Mesendoderm (in vitro differentiated cells): ENCODE results near the gene GAB3.

ENCODE experiments used
- DNase-seq: peaks from one replicate; pipeline ENCODE4 v3.0.0; 2013
- H2AK5ac ChIP-seq: 2 replicates; pipeline ENCODE4 v1.6.1; 2013; ENCODE audit warnings: low read length, inconsistent platforms
- H2BK120ac ChIP-seq: 2 replicates; pipeline ENCODE4 v1.6.1; 2013; ENCODE audit warnings: low read depth, mild to moderate bottlenecking, low read length, moderate library complexity, mixed read lengths
- H2BK15ac ChIP-seq: replicated peaks from 2 replicates; pipeline ENCODE4 v1.6.1; 2013; ENCODE audit warnings: low read depth, mild to moderate bottlenecking, moderate library complexity
- H2BK5ac ChIP-seq: 2 replicates; pipeline ENCODE4 v1.6.1; 2013; ENCODE audit warnings: low read length, inconsistent platforms
- H3K18ac ChIP-seq: 2 replicates; pipeline ENCODE4 v1.6.1; 2013; ENCODE audit warnings: mild to moderate bottlenecking, low read length, mixed read lengths
- H3K23ac ChIP-seq: one replicate; pipeline ENCODE4 v1.6.1; 2013; ENCODE audit warnings: low read length
- H3K27ac ChIP-seq: 2 replicates; pipeline ENCODE4 v1.5.1; 2013; ENCODE audit warnings: low read depth, mild to moderate bottlenecking, inconsistent platforms, low read length, moderate library complexity
- H3K27me3 ChIP-seq: 2 replicates; pipeline ENCODE4 v1.6.1; 2013; ENCODE audit warnings: low read length, control low read depth, mild to moderate bottlenecking, inconsistent platforms; ENCODE audit not compliant: insufficient read depth, poor library complexity
- H3K36me3 ChIP-seq: 2 replicates; pipeline ENCODE4 v1.6.1; 2013; ENCODE audit warnings: low read length, inconsistent platforms; ENCODE audit not compliant: control insufficient read depth, insufficient read depth
- H3K4ac ChIP-seq: one replicate; pipeline ENCODE4 v1.6.1; 2013; ENCODE audit warnings: low read depth, mild to moderate bottlenecking, low read length, moderate library complexity
- H3K4me1 ChIP-seq: 2 replicates; pipeline ENCODE4 v1.6.1; 2013; ENCODE audit warnings: low read depth, low read length, inconsistent platforms; ENCODE audit not compliant: control insufficient read depth
- H3K4me2 ChIP-seq: 2 replicates; pipeline ENCODE4 v1.6.1; 2013; ENCODE audit warnings: low read length
- H3K4me3 ChIP-seq: 2 replicates; pipeline ENCODE4 v1.5.1; 2013; ENCODE audit warnings: mild to moderate bottlenecking, low read length
- H3K56ac ChIP-seq: one replicate; pipeline ENCODE4 v1.6.1; 2013; ENCODE audit warnings: low read length
- H3K79me1 ChIP-seq: 2 replicates; pipeline ENCODE4 v1.6.1; 2013; ENCODE audit warnings: low read length, inconsistent platforms
- H3K79me2 ChIP-seq: 2 replicates; pipeline ENCODE4 v1.6.1; 2013; ENCODE audit warnings: mild to moderate bottlenecking, low read length; ENCODE audit not compliant: control insufficient read depth, insufficient read depth
- H3K9ac ChIP-seq: 2 replicates; pipeline ENCODE4 v1.6.1; 2013; ENCODE audit warnings: low read length, inconsistent platforms
- H4K5ac ChIP-seq: one replicate; pipeline ENCODE4 v1.6.1; 2013; ENCODE audit warnings: low read length
- H4K8ac ChIP-seq: one replicate; pipeline ENCODE4 v1.6.1; 2013; ENCODE audit warnings: low read depth, mild to moderate bottlenecking, control low read depth, low read length, moderate library complexity
- WGBS: extraction: QIAGEN DNeasy Blood & Tissue Kit; methylation state at CpG from one replicate; pipeline ENCODE4 v1.1.7; 2013; ENCODE audit warnings: low lambda C conversion rate, missing lambda C conversion rate; ENCODE audit not compliant: insufficient coverage; ENCODE audit errors: extremely low coverage; 5-methylcytosine and 5-hydroxymethylcytosine counted together

Gene GAB3

DNA sequence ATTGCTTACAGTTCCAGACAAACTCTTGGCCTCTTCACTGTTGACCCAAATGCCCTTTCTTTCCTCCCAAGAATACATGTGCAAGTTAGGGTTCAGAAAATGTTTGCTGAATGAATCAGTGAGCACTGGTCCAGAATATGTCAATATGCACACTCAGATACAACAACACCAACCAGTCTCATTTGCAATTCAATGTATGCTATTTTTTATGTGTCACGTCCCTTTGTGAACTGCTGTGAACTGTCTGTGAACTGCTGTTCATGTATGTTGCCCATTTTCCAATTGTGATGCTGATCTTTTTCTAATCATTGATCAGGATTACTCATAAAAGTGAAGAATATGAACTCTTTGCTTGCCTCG, 17.8 kb downstream of the GAB3 start:
- no CpG with 5 or more reads among the region's 2 CpGs for WGBS
- Histone ChIP-seq H3K4me3 (no peak overlapping the region), H3K4ac (no peak overlapping the region), H3K4me1 (no peaks in the 10 kb centered on the region), H3K79me2 (no peaks in the 10 kb centered on the region), H2BK15ac (no peak overlapping the region), H2BK5ac (no peak overlapping the region), H4K5ac (no peak overlapping the region), H2BK120ac (no peak overlapping the region), H3K56ac (no peak overlapping the region), H3K79me1 (no peaks in the 10 kb centered on the region), H3K27me3 (no peaks in the 10 kb centered on the region), H3K9ac (no peak overlapping the region), H3K36me3 (no peaks in the 10 kb centered on the region), H3K18ac (no peak overlapping the region), H2AK5ac (no peak overlapping the region), H3K4me2 (no peak overlapping the region), H3K27ac (no peak overlapping the region), H4K8ac (no peak overlapping the region), H3K23ac (no peak overlapping the region)
- no peak for DNase-seq

DNA sequence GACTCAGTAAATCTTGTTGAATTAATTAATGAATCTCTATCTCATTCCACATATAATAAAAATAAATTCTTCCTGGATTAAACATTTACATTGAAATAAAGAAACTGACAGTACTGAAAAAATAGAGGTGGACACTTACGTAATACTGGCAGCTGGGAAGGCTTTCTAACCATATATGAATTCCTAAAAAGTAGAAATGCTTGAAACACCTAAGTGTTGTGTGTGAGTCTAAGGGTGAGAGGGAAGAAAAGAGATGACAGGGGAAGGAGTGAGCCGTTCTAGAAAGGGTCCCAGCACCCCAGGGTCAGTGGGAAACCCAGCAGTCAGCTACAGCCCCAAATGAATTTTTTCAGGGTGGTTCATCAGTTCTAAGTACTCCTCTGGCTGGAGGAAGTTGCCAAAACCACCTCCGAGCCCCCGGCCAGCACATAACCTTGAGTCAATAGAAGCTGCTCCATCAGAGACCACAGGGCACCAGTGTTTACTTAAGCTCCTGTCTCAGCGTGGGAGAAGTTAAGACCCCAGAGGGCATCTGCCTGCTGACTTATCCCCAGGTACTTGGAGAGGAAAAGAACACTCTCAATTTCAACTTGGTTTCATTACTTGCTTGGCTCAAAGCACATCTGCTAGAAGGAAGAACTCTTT, 18.3 kb downstream of the GAB3 start:
- Histone ChIP-seq H2BK120ac (no peak overlapping the region), H4K8ac (no peak overlapping the region), H2BK5ac (no peak overlapping the region), H3K27ac (no peak overlapping the region), H3K4me3 (no peak overlapping the region), H3K4me1 (no peaks in the 10 kb centered on the region), H4K5ac (no peak overlapping the region), H3K9ac (no peak overlapping the region), H3K18ac (no peak overlapping the region), H3K56ac (no peak overlapping the region), H3K4me2 (no peak overlapping the region), H2BK15ac (no peak overlapping the region), H3K23ac (no peak overlapping the region), H3K79me1 (no peaks in the 10 kb centered on the region), H2AK5ac (no peak overlapping the region), H3K79me2 (no peaks in the 10 kb centered on the region), H3K27me3 (no peaks in the 10 kb centered on the region), H3K36me3 (no peaks in the 10 kb centered on the region), H3K4ac (no peak overlapping the region)
- WGBS = no CpG with 5 or more reads among the region's 5 CpGs
- DNase-seq = peak; percentile 18

DNA sequence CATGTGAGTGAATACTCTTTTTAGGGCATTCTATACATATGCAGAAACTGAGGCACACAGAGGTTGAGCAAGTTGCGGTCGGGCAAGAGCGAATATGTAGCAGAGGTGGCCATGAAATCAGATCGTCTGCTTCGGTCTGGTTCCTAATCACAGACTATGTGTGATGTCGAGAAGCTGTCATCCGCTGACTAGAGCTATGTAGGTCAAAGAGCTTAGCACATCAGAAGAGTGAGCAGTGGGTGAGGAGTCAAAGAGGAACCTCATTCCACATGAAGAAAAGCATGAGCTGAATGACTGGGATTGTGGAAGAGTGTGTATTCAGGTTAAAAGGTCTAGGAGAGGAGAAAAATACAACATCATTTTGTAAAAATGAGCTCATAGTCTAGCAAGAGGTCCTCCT, 19.0 kb downstream of the GAB3 start:
- Histone ChIP-seq H3K4me1 (no peaks in the 10 kb centered on the region), H3K4me2 (no peak overlapping the region), H3K23ac (no peak overlapping the region), H3K79me2 (no peaks in the 10 kb centered on the region), H2BK15ac (no peak overlapping the region), H3K4me3 (no peak overlapping the region), H3K27ac (no peak overlapping the region), H4K8ac (no peak overlapping the region), H4K5ac (no peak overlapping the region), H3K56ac (no peak overlapping the region), H3K4ac (no peak overlapping the region), H3K18ac (no peak overlapping the region), H3K27me3 (no peaks in the 10 kb centered on the region), H3K79me1 (no peaks in the 10 kb centered on the region), H2BK120ac (no peak overlapping the region), H3K36me3 (no peaks in the 10 kb centered on the region), H3K9ac (no peak overlapping the region), H2BK5ac (no peak overlapping the region), H2AK5ac (no peak overlapping the region)
- WGBS = no CpG with 5 or more reads among the region's 7 CpGs
- DNase-seq = peak; percentile 17

DNA sequence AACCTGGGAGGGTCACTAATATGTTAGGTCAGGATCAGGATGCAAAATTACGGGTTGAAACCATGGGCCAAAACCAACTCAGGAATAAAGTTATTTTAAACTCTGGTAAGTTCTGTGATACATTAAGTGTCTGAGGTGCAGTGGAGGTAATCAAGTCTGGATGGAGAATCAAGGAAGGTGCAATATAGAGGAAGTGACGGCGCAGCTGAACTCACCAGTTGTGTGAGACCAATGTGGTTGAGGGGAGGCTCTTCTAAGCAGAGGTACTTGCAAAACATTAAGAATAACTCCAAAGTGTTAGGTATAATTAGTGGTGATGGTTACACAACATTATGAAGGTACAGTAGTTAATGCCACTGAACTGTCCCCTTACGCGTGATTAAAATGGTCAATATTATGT, 19.7 kb downstream of the GAB3 start:
- H3K18ac ChIP-seq = no peak overlapping the region

DNA sequence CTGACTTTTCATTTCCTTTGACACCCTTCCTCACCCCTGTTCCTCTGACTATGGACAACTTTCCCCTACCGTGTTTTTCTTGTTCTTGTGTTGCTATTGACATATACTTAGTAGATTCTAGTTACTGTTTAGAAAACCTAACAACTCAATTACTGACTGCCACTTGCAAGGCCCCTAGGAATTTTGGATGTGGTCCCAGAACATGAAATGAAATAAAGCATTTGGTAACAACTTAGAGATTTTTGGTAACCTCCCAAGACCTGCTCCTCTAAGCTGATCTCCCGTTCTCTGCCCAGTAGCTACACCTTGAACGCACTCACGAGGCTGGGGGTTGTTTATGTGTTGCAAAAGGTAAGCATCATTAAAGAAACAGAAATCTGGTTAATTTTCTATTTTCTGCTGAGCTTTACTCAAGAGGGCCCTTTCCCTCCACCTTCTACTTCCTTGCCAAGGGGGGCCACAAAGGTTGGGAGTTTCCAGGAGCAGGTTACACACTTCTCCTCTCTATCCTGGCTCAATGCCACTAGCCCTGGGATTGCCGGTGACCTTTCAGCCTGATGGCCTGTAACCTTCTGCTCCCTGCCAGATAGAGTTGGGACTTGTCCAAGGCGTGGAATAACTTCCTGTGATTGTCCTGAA, 20.5 kb downstream of the GAB3 start:
- Histone ChIP-seq H3K4me3 (no peak overlapping the region), H2AK5ac (no peak overlapping the region), H3K27ac (no peak overlapping the region), H3K4ac (no peak overlapping the region), H3K79me2 (no peaks in the 10 kb centered on the region), H2BK15ac (no peak overlapping the region), H3K27me3 (no peaks in the 10 kb centered on the region), H3K36me3 (no peaks in the 10 kb centered on the region), H2BK120ac (no peak overlapping the region), H2BK5ac (no peak overlapping the region), H3K56ac (no peak overlapping the region), H4K8ac (no peak overlapping the region), H3K79me1 (no peaks in the 10 kb centered on the region), H3K4me2 (no peak overlapping the region), H4K5ac (no peak overlapping the region), H3K23ac (no peak overlapping the region), H3K4me1 (no peaks in the 10 kb centered on the region), H3K9ac (no peak overlapping the region), H3K18ac (no peak overlapping the region)
- no CpG with 5 or more reads among the region's 6 CpGs for WGBS
- no peak for DNase-seq

More for the DNA sequence above, 19.7 kb downstream of the GAB3 start:
- no peak overlapping the region for H3K9ac ChIP-seq
- H3K4me1 ChIP-seq = no peaks in the 10 kb centered on the region
- H3K79me1 ChIP-seq = no peaks in the 10 kb centered on the region
- no peak overlapping the region for H3K4ac ChIP-seq
- no peak overlapping the region for H2BK15ac ChIP-seq
- H3K27me3 ChIP-seq = no peaks in the 10 kb centered on the region
- H4K8ac ChIP-seq = no peak overlapping the region
- no peak overlapping the region for H3K27ac ChIP-seq
- no peak overlapping the region for H3K4me2 ChIP-seq
- WGBS = no CpG with 5 or more reads among the region's 5 CpGs
- no peaks in the 10 kb centered on the region for H3K79me2 ChIP-seq
- H4K5ac ChIP-seq = no peak overlapping the region
- H2BK120ac ChIP-seq = no peak overlapping the region
- H3K56ac ChIP-seq = no peak overlapping the region
- no peak overlapping the region for H2BK5ac ChIP-seq
- H2AK5ac ChIP-seq = no peak overlapping the region
- no peak overlapping the region for H3K23ac ChIP-seq
- H3K36me3 ChIP-seq = no peaks in the 10 kb centered on the region
- DNase-seq = no peak
- no peak overlapping the region for H3K4me3 ChIP-seq

DNA sequence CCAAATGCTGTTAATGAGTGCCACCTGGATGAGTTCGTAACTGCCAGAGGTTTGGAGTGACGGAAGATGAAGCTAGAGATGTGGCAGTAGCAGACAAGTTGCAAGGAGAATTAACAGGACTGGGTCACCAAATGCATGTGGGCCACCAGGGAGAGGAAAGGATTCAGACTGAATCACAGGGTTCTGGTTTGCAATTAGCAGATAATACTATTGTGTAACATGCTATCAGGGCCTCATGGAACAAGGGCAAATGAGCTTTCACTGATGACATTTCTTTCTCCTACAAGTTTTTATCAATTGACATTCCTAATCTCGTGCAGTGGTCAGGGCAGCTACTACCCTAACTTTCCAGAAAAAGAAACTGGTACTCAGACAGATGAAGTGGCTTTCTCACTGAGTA, 21.4 kb downstream of the GAB3 start:
- DNase-seq = no peak
- Histone ChIP-seq H3K79me2 (no peaks in the 10 kb centered on the region), H3K23ac (no peak overlapping the region), H4K8ac (no peak overlapping the region), H3K4me1 (no peaks in the 10 kb centered on the region), H3K27ac (no peak overlapping the region), H2BK120ac (no peak overlapping the region), H3K56ac (no peak overlapping the region), H4K5ac (no peak overlapping the region), H2BK5ac (no peak overlapping the region), H3K18ac (no peak overlapping the region), H3K4me2 (no peak overlapping the region), H3K4me3 (no peak overlapping the region), H3K9ac (no peak overlapping the region), H3K27me3 (no peaks in the 10 kb centered on the region), H2BK15ac (no peak overlapping the region), H3K36me3 (no peaks in the 10 kb centered on the region), H3K79me1 (no peaks in the 10 kb centered on the region), H3K4ac (no peak overlapping the region), H2AK5ac (no peak overlapping the region)
- no CpG with 5 or more reads among the region's 3 CpGs for WGBS
